Measurements from ENCODE around the gene SNAP91. TPM values are rescaled to one million over a fixed set of nuclear protein-coding genes. Genes with fewer than 3 reads are reported as not detected.
"Not testable (repeated sequence)": the region's sequence is repeated elsewhere in the genome, so short reads cannot be mapped to it uniquely, and the experiment has no call there.

SNAP91 gene
- total and polyA plus RNA-seq, 2 donors: 0.66 TPM

- H3K27ac ChIP-seq (ENCODE audit: low read depth in 1 of 2, low read length in 1 of 2): no peak overlapping the region
- no peaks in the 10 kb centered on the region for H3K27me3 ChIP-seq (ENCODE audit: control insufficient read depth in 2 of 2, insufficient read depth in 1 of 2, low read length in 1 of 2)
- H3K4me3 ChIP-seq (ENCODE audit: low read length in 2 of 2): no peak overlapping the region
- no peaks in the 10 kb centered on the region for H3K4me1 ChIP-seq (ENCODE audit: control insufficient read depth in 2 of 2, insufficient read depth in 2 of 2, low read length in 2 of 2)
- no peaks in the 10 kb centered on the region for H3K36me3 ChIP-seq (ENCODE audit: control insufficient read depth in 2 of 2, insufficient read depth in 2 of 2, low read length in 1 of 2)
- no peaks in the 10 kb centered on the region for H3K9me3 ChIP-seq (ENCODE audit: control insufficient read depth in 2 of 2, insufficient read depth in 1 of 2, low read length in 1 of 2)
- DNase-seq (ENCODE audit: low read depth in 6 of 9, low spot score in 9 of 9): no peak
Measured at GRCh38 chr6:83677791-83678190, 31.1 kb downstream of the SNAP91 start.

DNA sequence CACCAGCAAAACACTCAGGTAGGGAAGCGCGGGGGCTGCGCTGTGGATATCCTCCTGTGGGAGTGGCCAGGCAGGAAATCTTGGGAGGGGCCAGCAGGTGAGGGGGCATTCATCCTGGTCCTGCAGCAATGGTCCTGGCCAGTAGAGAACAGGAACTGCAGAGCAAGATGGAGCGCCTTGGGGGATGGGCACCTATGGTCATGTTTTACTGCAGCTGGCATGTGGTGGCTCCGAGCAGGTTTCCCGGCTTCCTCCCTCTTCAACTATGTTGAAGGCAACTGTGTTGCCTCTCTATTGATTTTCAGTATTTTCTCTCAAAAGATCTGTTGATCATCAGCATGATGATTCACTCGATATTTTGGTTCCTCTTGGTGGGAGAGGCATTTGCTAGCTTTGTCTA, 70.9 kb downstream of the SNAP91 start:
- 96% methylated on average over 7 of the region's 7 CpGs for WGBS
- peaks cover 0 to 10% of the 10 kb centered on the region in 2 donors for H3K9me3 ChIP-seq (ENCODE audit: control insufficient read depth in 2 of 2, insufficient read depth in 1 of 2, low read length in 1 of 2)
- no peak for DNase-seq (ENCODE audit: low read depth in 6 of 9, low spot score in 9 of 9)

GRCh38 chr6:83636800-83637199, 72.1 kb downstream of the SNAP91 start:
- DNase-seq (ENCODE audit: low read depth in 6 of 9, low spot score in 9 of 9): no peak
- H3K9me3 ChIP-seq (ENCODE audit: control insufficient read depth in 2 of 2, insufficient read depth in 1 of 2, low read length in 1 of 2): peaks cover 0 to 10% of the 10 kb centered on the region in 2 donors
- H3K4me1 ChIP-seq (ENCODE audit: control insufficient read depth in 2 of 2, insufficient read depth in 2 of 2, low read length in 2 of 2): no peaks in the 10 kb centered on the region
- 90% methylated on average over 7 of the region's 7 CpGs for WGBS
- H3K27me3 ChIP-seq (ENCODE audit: control insufficient read depth in 2 of 2, insufficient read depth in 1 of 2, low read length in 1 of 2): no peaks in the 10 kb centered on the region
- H3K36me3 ChIP-seq (ENCODE audit: control insufficient read depth in 2 of 2, insufficient read depth in 2 of 2, low read length in 1 of 2): no peaks in the 10 kb centered on the region
- H3K4me3 ChIP-seq (ENCODE audit: low read length in 2 of 2): no peak overlapping the region
- H3K27ac ChIP-seq (ENCODE audit: low read depth in 1 of 2, low read length in 1 of 2): no peak overlapping the region

More for the DNA sequence above, 70.9 kb downstream of the SNAP91 start:
- no peaks in the 10 kb centered on the region for H3K27me3 ChIP-seq (ENCODE audit: control insufficient read depth in 2 of 2, insufficient read depth in 1 of 2, low read length in 1 of 2)
- no peaks in the 10 kb centered on the region for H3K4me1 ChIP-seq (ENCODE audit: control insufficient read depth in 2 of 2, insufficient read depth in 2 of 2, low read length in 2 of 2)
- H3K27ac ChIP-seq (ENCODE audit: low read depth in 1 of 2, low read length in 1 of 2): no peak overlapping the region
- H3K4me3 ChIP-seq (ENCODE audit: low read length in 2 of 2): no peak overlapping the region
- no peaks in the 10 kb centered on the region for H3K36me3 ChIP-seq (ENCODE audit: control insufficient read depth in 2 of 2, insufficient read depth in 2 of 2, low read length in 1 of 2)

- 81% methylated on average over 5 of the region's 5 CpGs for WGBS
- H3K27ac ChIP-seq (ENCODE audit: low read depth in 1 of 2, low read length in 1 of 2): no peak overlapping the region
- H3K36me3 ChIP-seq (ENCODE audit: control insufficient read depth in 2 of 2, insufficient read depth in 2 of 2, low read length in 1 of 2): no peaks in the 10 kb centered on the region
- no peak for DNase-seq (ENCODE audit: low read depth in 6 of 9, low spot score in 9 of 9)
- no peaks in the 10 kb centered on the region for H3K27me3 ChIP-seq (ENCODE audit: control insufficient read depth in 2 of 2, insufficient read depth in 1 of 2, low read length in 1 of 2)
- H3K4me3 ChIP-seq (ENCODE audit: low read length in 2 of 2): no peak overlapping the region
- H3K9me3 ChIP-seq (ENCODE audit: control insufficient read depth in 2 of 2, insufficient read depth in 1 of 2, low read length in 1 of 2): peaks cover 0 to 10% of the 10 kb centered on the region in 2 donors
- no peaks in the 10 kb centered on the region for H3K4me1 ChIP-seq (ENCODE audit: control insufficient read depth in 2 of 2, insufficient read depth in 2 of 2, low read length in 2 of 2)
Measured at GRCh38 chr6:83633609-83634008, 75.3 kb downstream of the SNAP91 start.

- H3K27me3 ChIP-seq (ENCODE audit: control insufficient read depth in 2 of 2, insufficient read depth in 1 of 2, low read length in 1 of 2): no peaks in the 10 kb centered on the region
- no peaks in the 10 kb centered on the region for H3K4me1 ChIP-seq (ENCODE audit: control insufficient read depth in 2 of 2, insufficient read depth in 2 of 2, low read length in 2 of 2)
- no peak for DNase-seq (ENCODE audit: low read depth in 6 of 9, low spot score in 9 of 9)
- H3K9me3 ChIP-seq (ENCODE audit: control insufficient read depth in 2 of 2, insufficient read depth in 1 of 2, low read length in 1 of 2): peaks cover 0 to 10% of the 10 kb centered on the region in 2 donors
- H3K27ac ChIP-seq (ENCODE audit: low read depth in 1 of 2, low read length in 1 of 2): no peak overlapping the region
- H3K4me3 ChIP-seq (ENCODE audit: low read length in 2 of 2): no peak overlapping the region
- WGBS: 67% methylated on average over 2 of the region's 2 CpGs
- H3K36me3 ChIP-seq (ENCODE audit: control insufficient read depth in 2 of 2, insufficient read depth in 2 of 2, low read length in 1 of 2): no peaks in the 10 kb centered on the region
Measured at GRCh38 chr6:83633149-83633548, 75.8 kb downstream of the SNAP91 start.

DNA sequence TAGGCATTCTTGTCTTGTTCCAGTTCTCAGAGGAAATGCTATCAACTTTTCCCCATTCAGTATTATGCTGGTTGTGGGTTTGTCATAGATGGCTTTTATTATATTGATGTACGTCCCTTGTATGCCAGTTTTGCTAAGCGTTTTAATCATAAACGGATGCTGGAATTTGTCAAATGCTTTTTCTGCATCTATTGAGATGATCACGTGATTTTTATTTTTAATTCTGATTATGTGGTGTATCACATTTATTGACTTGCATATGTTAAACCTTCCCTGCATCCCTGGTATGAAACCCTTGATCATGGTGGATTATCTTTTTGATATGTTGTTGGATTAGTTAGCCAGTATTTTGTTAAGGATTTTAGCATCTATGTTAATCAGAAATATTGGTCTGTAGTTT, 79.0 kb downstream of the SNAP91 start:
- H3K27ac ChIP-seq (ENCODE audit: low read depth in 1 of 2, low read length in 1 of 2); H3K4me3 ChIP-seq (ENCODE audit: low read length in 2 of 2); H3K27me3 ChIP-seq (ENCODE audit: control insufficient read depth in 2 of 2, insufficient read depth in 1 of 2, low read length in 1 of 2); H3K9me3 ChIP-seq (ENCODE audit: control insufficient read depth in 2 of 2, insufficient read depth in 1 of 2, low read length in 1 of 2); H3K4me1 ChIP-seq (ENCODE audit: control insufficient read depth in 2 of 2, insufficient read depth in 2 of 2, low read length in 2 of 2); DNase-seq (ENCODE audit: low read depth in 6 of 9, low spot score in 9 of 9); H3K36me3 ChIP-seq (ENCODE audit: control insufficient read depth in 2 of 2, insufficient read depth in 2 of 2, low read length in 1 of 2): not testable (repeated sequence)
- 95% methylated on average over 4 of the region's 4 CpGs for WGBS

DNA sequence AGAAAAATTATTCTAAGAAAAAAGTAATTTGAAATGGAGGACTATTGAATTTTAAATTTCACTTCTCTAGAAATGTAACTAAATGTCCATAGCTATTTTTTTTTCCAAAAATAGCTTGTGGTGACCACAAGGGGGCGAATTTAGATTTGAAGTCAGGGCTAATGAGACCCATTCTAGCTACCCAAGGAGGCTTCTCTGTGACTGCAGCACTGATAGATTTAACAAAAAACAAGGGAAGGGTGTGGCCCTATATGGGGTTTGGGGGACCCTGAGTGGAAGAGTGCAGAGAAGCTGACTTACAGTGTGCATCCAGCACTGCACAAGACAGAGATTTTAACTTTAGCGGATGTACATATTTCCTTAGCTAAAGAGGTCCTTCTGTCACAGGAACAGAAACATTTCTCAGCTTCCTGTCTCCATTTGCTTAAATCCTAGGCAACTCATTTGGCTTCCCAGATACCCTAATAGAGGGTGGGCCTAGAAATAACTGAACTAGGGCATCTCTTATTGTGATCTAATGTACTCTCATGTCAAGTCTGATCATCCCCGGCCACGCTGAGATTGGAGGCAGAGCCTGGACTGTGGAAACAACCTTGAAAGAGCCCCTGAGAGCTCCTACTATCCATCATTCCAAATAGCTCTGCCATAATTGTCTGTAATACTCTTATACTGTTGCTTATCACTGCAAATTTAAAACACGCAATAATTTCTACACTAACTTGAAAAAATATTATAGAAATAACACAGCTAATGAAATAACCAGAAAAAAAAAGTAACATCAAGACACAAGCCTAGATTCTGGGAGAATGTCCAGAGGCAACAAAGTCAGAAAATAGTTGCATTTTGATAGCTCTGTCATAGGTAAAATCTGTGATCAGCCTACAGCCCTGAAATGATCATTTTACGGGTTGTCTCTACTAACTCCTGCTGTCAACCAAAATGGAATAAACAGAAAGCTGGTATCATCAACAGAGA, 93.6 kb downstream of the SNAP91 start:
- Histone ChIP-seq H3K9me3 (ENCODE audit: control insufficient read depth in 2 of 2, insufficient read depth in 1 of 2, low read length in 1 of 2) (no peaks in the 10 kb centered on the region), H3K27ac (ENCODE audit: low read depth in 1 of 2, low read length in 1 of 2) (no peak overlapping the region), H3K36me3 (ENCODE audit: control insufficient read depth in 2 of 2, insufficient read depth in 2 of 2, low read length in 1 of 2) (no peaks in the 10 kb centered on the region), H3K4me1 (ENCODE audit: control insufficient read depth in 2 of 2, insufficient read depth in 2 of 2, low read length in 2 of 2) (no peaks in the 10 kb centered on the region), H3K4me3 (ENCODE audit: low read length in 2 of 2) (no peak overlapping the region), H3K27me3 (ENCODE audit: control insufficient read depth in 2 of 2, insufficient read depth in 1 of 2, low read length in 1 of 2) (no peaks in the 10 kb centered on the region)
- WGBS: 78% methylated on average over 6 of the region's 6 CpGs
- DNase-seq (ENCODE audit: low read depth in 6 of 9, low spot score in 9 of 9): peak in 2 of 9 donors; percentile 2 to 5

DNA sequence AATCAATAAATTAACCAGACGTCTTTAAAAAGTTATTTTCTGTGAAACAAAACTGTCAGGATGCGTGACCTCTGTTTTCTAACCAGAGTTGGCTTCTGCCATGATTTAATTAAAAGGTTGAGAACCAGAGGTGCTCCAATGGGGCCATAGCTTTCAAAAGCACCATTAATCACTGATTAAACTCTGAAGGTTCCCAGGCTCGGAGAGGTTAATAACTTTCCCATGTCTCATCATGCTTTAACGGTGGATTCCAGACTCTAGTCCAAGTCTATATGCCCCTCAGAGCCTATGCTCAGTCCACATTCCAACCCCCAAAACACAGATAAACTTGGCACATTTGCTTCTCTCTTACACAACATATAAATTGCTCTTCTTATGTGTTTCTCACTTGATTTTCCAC, 95.5 kb downstream of the SNAP91 start:
- Histone ChIP-seq H3K4me3 (ENCODE audit: low read length in 2 of 2) (no peak overlapping the region), H3K9me3 (ENCODE audit: control insufficient read depth in 2 of 2, insufficient read depth in 1 of 2, low read length in 1 of 2) (no peaks in the 10 kb centered on the region), H3K27me3 (ENCODE audit: control insufficient read depth in 2 of 2, insufficient read depth in 1 of 2, low read length in 1 of 2) (no peaks in the 10 kb centered on the region), H3K4me1 (ENCODE audit: control insufficient read depth in 2 of 2, insufficient read depth in 2 of 2, low read length in 2 of 2) (no peaks in the 10 kb centered on the region), H3K36me3 (ENCODE audit: control insufficient read depth in 2 of 2, insufficient read depth in 2 of 2, low read length in 1 of 2) (no peaks in the 10 kb centered on the region), H3K27ac (ENCODE audit: low read depth in 1 of 2, low read length in 1 of 2) (no peak overlapping the region)
- 86% methylated on average over 4 of the region's 4 CpGs for WGBS
- DNase-seq (ENCODE audit: low read depth in 6 of 9, low spot score in 9 of 9): no peak

GRCh38 chr6:83609248-83609647, 99.7 kb downstream of the SNAP91 start:
- H3K4me3 ChIP-seq (ENCODE audit: low read length in 2 of 2): no peak overlapping the region
- 88% methylated on average over 2 of the region's 2 CpGs for WGBS
- no peaks in the 10 kb centered on the region for H3K9me3 ChIP-seq (ENCODE audit: control insufficient read depth in 2 of 2, insufficient read depth in 1 of 2, low read length in 1 of 2)
- no peaks in the 10 kb centered on the region for H3K4me1 ChIP-seq (ENCODE audit: control insufficient read depth in 2 of 2, insufficient read depth in 2 of 2, low read length in 2 of 2)
- H3K27me3 ChIP-seq (ENCODE audit: control insufficient read depth in 2 of 2, insufficient read depth in 1 of 2, low read length in 1 of 2): no peaks in the 10 kb centered on the region
- no peak overlapping the region for H3K27ac ChIP-seq (ENCODE audit: low read depth in 1 of 2, low read length in 1 of 2)
- H3K36me3 ChIP-seq (ENCODE audit: control insufficient read depth in 2 of 2, insufficient read depth in 2 of 2, low read length in 1 of 2): no peaks in the 10 kb centered on the region
- DNase-seq (ENCODE audit: low read depth in 6 of 9, low spot score in 9 of 9): no peak

Measured in thymus (tissue), 11 donors.